A673 (cell line): Measurements from ENCODE around the gene SPTAN1.

Experiments used
- CTCF ChIP-seq: fragments of 300-800, 200-600 bp; sonication (generic); conservative IDR thresholded peaks from 2 replicates; pipeline ENCODE4 v1.5.1; 2017; ENCODE audit warnings: low read depth, mild to moderate bottlenecking, antibody characterized with exemption, low read length, moderate library complexity, mixed read lengths
- EZH2 ChIP-seq: fragments of 200-600 bp; sonication (generic); IDR thresholded peaks from 2 replicates; pipeline ENCODE4 v1.6.1; 2017; ENCODE audit warnings: borderline replicate concordance, low read depth, mild to moderate bottlenecking, mixed read lengths, antibody characterized with exemption, low read length; ENCODE audit not compliant: poor library complexity, severe bottlenecking

- TF ChIP-seq CTCF (no peak), EZH2 (no peak)
Observed at GRCh38 chr9:128621730-128622455, 69.5 kb downstream of the SPTAN1 start.
